Stimulated activated CD8-positive, alpha-beta memory T cell treated with anti-CD3 and anti-CD28 coated beads, Interleukin-4, amount 100 ng/mL, for 48 hours (primary cell): ENCODE results near the gene EFCAB11.

Experiments
- DNase-seq: peaks from one replicate; pipeline ENCODE4 v3.0.0-alpha.2; 2020

Gene EFCAB11

DNA sequence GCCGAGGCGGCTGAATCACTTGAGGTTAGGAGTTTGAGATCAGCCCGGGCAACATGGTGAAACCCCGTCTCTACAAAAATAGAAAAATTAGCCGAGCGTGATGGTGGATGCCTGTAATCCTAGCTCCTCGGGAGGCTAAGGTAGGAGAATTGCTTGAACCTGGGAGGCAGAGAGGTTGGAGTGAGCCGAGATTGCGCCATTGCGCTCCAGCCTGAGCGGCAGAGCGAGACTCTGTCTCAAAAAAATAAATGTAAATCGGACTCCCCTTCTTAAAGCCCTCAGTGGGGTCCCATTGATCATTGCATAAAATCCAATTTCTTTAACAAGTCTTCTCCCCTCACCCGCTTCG lies 2.1 kb upstream of the EFCAB11 start:
- DNase-seq = no peak

DNA sequence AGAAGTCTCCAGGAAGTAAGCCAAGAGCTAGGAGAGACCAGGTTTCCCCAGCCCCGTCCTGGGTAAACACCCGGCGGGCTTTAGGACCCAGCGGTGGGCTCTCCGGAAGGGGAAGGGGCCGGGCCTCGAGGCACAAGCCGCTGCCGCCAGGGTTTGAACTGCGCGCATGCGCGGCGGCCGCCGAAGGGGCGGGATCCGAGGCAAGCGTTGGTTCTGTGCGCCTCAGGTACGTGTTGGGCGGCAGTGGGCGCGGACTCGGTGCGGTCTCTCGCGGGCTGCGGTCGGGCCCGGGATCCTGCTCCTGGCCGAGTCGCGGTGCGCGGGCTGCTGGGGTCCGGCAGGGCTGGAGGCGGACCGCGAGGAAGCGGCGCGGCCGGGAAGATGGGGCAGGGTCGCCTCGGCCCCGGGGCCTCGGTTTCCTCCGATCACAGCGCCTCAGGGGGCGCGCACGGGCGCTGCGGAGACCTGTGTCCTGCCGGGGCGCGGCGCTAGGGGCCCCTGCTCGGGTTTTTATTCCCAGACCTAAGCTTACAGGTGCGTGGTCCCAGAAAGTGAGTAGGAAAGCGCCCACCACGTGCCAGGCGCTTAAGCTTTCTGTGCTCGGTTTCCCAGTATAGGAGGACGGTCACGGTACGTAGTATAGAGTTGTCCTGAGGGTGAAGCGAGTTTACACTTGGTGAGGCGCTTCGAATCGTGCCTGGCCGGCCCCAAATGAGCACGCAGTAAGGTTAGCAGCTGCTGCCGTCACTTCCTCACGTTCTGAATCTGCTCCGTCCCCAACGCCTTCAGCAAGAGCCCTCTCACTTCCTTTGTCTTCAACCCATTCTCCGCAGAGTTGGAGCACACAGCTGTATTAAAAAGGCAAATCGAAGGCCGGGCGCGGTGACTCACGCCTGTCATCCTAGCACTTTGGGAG lies 1.5 kb upstream of the EFCAB11 start, which contains the start of gene TDP1:
Gene TDP1 (plus strand): TSS at position 183 of the 916 bp plus-strand sequence. CDS start 7,188 bp downstream, outside the sequence.
- peak; percentile 97 for DNase-seq

DNA sequence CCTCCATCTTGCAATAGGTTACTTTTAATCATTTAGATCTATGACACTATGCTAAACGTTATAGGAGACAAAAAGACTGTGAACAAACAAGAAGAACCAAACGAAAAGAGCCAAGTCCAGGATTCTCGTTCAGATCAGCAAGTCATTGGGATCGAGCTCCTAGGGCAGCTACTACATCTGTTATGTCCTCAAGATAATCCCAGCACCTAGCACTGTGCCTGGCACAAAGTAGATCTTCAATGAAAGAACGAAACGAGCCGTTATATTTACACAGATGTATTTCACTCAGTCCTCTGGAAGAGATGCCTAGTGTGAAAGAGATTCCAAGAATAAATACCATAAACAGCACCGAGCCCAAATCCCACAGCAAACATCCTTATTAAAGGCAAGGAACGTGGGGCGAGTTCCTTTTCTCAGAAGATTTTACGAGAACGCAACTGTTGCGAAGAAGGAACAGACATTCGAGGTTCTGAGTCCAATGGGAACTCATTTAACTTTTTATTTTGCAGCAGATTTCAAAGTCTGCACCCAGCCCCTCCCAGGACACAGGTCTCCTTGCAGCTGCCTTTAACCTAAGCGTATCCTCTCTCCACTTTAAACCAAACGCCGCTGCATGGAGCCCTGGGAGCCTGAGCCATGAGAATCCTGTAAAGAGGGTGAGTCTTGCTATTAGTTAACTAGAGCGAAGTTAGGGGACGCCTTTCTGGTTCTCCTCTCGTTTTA lies 653 bp upstream of the EFCAB11 start:
- peak; percentile 34 for DNase-seq

DNA sequence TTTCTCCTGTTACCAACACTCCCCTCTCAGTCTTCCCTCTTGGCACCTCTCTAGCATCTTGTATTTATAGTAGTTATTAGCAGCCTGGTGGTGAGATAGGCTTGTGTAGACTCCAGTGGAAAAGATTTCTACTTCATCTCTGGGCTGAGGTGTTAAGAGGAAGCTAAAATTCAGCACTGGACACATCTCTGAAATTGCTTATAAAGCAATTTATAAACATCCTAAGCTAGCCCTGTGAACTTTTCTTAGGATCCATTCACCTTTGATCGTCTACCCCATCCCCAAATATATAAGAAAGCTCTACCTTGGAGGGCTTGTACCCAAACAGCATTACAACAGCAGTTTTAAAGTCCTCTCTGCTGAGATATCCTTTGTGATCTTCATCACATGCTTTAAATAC lies 928 bp downstream of the EFCAB11 start:
- DNase-seq = no peak

GRCh38 chr14:89952576-89952975 lies 2.0 kb downstream of the EFCAB11 start:
- no peak for DNase-seq

- DNase-seq = no peak
These were observed 7.2 kb downstream of the EFCAB11 start for GRCh38 chr14:89947344-89947743.

- DNase-seq = no peak
These were observed 12.6 kb downstream of the EFCAB11 start for GRCh38 chr14:89941830-89942377.

DNA sequence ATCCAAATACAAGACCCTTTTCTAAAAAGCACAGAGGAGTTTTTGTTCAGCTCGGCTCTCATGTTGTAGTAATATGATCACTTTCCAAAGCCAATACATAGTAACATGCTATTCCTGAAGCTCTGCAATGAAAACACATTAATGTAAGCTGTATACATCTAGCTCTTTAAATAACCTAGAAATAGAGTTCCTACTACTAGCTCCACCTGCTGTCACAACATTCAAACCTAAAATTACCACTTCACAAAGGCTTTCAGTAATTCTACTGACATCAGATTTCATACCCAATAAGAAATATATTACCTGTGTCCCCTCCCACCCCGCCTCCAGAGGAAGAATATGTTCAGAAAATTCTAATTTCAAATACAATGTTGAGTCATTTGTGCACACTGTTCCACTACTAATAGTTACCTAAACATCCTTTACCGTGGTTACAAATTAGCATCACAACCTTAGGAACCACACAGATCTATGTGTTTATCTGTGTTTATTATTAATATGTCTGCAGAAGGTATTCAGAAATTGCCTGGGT lies 17.8 kb downstream of the EFCAB11 start:
- DNase-seq = no peak

DNA sequence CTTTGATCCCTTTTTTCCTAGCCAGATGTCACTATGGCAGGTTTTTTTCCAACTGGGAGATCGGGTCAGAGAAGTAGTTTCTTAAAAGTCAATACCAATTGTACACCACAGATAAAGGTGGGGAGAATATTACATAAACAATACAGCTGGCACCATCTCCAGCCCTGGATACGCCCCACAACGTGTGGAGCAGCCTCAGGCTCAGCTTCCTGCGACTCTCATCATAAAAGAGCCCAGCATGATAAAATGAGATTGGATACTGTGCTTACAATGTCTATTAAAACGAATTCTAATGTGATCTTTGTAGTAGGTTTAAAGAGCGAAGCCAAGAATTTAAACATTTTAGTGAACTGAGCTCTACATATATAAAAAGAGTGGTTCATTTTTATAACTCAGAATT lies 21.5 kb downstream of the EFCAB11 start:
- DNase-seq = no peak

DNA sequence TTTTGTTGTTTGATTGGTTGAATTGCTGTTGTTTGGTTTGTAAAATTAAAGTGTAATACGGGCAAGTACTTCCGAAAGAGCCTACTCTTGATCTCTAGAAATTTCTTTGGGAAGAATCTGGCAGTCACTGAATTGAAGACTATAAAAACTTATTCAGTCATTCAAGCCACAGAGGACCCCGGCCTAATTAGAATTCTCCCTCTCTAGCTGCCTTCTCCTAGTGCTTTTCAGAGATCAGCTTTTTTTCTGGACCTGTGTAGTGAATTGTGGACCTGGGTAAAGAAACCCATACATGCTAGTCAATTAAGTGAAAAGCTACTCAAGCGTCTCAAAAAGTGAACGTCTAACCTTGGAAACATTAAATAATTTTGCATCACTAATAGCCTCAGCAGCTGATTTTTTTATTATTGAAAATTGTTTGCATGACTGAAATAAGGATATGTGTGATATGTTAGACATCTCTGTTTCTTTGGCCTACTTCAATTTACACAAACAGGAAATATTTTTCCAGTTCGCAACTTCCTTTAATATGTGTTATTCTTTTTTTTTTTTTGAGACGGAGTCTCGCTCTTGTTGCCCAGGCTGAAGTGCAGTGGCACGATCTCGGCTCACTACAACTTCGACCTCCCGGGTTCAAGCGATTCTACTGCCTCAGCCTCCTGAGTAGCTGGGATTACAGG lies 27.2 kb downstream of the EFCAB11 start:
- no peak for DNase-seq

GRCh38 chr14:89926694-89927093 lies 27.8 kb downstream of the EFCAB11 start:
- DNase-seq = no peak

DNA sequence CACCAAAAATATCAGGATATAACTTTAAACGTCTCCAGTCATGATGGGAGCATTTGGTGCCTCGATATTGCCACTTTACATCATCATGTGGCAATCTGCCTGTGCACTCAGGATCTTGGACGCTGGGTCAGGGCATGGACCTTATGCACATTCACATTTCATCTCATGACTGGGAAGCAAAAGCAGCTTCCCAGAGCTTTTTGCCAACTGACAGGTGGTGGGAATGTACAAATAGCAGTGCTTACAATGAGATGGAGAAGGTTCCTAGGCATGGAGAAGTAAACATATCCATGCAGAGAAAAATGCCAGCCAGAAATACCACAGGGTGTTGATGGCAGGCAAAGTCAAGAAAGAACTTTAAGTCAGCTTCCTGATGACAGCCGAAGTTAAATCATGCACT lies 30.3 kb downstream of the EFCAB11 start:
- DNase-seq = no peak

GRCh38 chr14:89922031-89922907 lies 32.3 kb downstream of the EFCAB11 start:
- DNase-seq = no peak

GRCh38 chr14:89921346-89921745 lies 33.2 kb downstream of the EFCAB11 start:
- DNase-seq = no peak

DNA sequence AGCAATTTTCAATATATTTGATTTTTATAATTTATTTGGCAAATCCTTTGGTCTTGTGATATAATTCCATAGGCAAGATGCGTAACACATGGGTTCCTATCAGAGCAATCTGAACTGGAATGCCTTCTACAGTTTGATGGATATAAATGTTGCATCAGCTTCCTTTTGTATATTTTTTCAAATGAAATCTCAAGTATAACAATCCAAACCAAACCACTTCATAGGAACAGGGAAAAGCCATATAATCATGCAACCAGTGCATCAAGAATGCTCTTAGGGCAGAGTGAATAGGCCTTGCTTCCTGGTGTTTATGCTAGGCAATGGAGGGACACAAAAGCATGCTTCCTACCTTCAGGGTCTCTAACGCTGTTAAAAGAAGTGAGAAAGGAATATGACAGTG lies 34.5 kb downstream of the EFCAB11 start:
- DNase-seq = no peak

GRCh38 chr14:89918721-89919120 lies 35.8 kb downstream of the EFCAB11 start:
- no peak for DNase-seq

- peak; percentile 74 for DNase-seq
These were observed 39.2 kb downstream of the EFCAB11 start for GRCh38 chr14:89915114-89915878.

- DNase-seq = no peak
These were observed 41.8 kb downstream of the EFCAB11 start for GRCh38 chr14:89912667-89913211.

DNA sequence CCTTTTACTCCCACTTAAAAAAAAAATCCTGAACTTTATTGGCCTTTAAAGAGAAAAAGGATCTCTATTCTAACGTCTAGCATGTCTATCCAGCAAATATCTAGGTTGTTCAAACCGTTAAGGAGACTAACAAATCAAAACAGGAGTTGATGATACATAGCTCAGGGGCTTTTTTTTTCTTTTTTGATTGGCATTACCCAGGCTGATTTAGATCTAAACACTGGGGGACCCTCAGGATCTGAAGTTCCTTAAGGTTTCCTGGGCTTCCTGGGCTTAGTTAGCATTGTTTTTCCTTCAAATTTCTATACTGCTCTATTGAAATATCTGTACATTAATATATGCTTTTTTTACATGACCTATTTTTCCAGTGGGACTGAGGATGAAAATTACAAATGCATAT lies 42.3 kb downstream of the EFCAB11 start:
- DNase-seq = no peak

- no peak for DNase-seq
These were observed 43.3 kb downstream of the EFCAB11 start for GRCh38 chr14:89911010-89911919.
